ENCODE measurements around the gene TXNL4B.

Gene TXNL4B

DNA sequence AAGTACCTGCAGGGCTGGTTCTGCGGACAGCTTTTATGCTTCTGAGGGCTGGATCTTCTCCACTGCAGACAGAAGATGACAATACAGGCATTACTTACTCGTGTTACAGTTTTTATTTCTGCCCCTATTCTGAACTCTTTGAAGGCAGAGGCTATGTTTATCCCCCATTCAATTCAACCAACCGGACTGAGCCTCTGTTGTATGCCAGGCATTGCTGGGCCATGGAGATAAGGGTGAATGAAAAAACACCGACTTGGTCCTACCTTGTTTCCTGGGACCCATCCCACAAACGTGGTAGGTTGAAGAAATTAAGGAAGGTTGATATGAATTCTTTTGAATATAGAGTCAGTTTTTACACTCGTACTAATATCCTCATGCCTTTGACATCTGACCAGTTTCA is 49.1 kb downstream of the TXNL4B start:
- TF ChIP-seq ZNF274 (IDR thresholded peaks at IDR 0.05; ENCODE audit: low read depth, low read length): no peak
- H3K4me3 ChIP-seq (ENCODE audit: low read length): no peak overlapping the region

DNA sequence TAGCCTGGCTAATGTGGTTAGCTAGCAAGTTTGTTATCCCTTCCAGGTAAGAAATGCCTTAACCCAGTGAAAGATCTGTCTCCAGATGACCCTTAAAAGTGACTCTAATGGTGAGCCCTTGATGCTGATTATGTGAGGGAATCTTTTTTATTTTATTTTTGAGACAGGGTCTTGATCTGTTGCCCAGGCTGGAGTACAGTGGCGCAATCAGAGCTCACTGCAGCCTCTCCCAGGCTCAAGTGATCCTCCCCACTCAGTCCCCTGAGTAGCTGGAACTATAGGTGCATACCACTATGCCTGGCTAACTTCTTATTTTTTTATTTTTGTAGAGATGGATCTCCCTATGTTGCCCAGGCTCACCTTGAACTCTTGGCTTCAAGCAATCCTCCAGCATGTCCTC is 49.9 kb downstream of the TXNL4B start:
- TF ChIP-seq ZNF274 (IDR thresholded peaks at IDR 0.05; ENCODE audit: low read depth, low read length): no peak
- no peak overlapping the region for H3K4me3 ChIP-seq (ENCODE audit: low read length)

DNA sequence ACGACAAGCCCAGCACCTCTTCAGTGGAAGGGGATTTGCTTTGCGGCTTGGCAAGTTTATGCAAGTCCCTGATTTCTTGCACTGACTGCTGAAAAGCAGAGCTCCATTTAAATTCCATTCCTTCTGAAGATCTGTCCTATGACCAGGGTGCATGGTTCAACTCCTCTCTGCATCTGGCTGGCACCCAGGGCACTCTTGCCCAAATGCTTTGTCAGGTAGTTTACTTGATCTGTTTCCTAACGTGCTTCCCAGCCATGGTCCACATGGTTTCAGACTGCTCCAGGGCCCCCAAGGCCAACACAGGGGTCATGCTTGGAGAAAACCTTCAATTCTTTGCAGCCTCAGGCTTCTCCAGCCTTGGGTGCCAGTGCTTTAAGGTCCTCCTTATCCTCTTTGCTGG is 50.4 kb downstream of the TXNL4B start:
- H3K4me3 ChIP-seq (ENCODE audit: low read length): no peak overlapping the region
- no peak for TF ChIP-seq ZNF274 (IDR thresholded peaks at IDR 0.05; ENCODE audit: low read depth, low read length)

GRCh38 chr16:72042157-72042660 is 51.2 kb downstream of the TXNL4B start:
- no peak for TF ChIP-seq ZNF274 (IDR thresholded peaks at IDR 0.05; ENCODE audit: low read depth, low read length)
- H3K4me3 ChIP-seq (ENCODE audit: low read length): no peak overlapping the region

DNA sequence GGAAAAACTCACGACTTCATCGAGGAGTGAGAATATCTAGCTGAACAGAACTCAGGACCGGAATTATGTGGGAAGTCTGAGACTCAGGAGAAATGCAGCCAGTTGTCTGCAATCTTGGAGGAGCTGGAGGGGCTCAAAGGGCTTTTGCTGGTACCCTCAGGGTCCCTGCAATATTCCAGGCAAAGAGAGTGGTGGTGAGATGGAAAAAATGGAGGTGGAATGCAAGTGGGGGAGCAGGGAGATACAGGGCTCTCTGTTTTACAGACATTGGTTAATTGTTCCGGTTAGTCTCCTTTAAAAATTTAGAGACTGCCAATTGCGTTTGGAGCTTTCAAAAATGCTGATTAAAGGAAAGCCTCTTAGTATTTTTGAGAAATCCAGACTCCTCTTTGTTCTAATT is 57.3 kb downstream of the TXNL4B start:
- no peak for TF ChIP-seq ZNF274 (IDR thresholded peaks at IDR 0.05; ENCODE audit: low read depth, low read length)
- no peak overlapping the region for H3K4me3 ChIP-seq (ENCODE audit: low read length)

Measured in GM08714 (cell line).